ENCODE data around the gene EP300. TPM values are rescaled to one million over a fixed set of nuclear protein-coding genes. Genes with fewer than 3 reads are reported as not detected.
"Not testable (repeated sequence)": the region's sequence is repeated elsewhere in the genome, so short reads cannot be mapped to it uniquely, and the experiment has no call there.

The EP300 gene
- total and polyA plus RNA-seq, 2 experiments from 2014 or later, result 28.8 to 53.8 TPM

DNA sequence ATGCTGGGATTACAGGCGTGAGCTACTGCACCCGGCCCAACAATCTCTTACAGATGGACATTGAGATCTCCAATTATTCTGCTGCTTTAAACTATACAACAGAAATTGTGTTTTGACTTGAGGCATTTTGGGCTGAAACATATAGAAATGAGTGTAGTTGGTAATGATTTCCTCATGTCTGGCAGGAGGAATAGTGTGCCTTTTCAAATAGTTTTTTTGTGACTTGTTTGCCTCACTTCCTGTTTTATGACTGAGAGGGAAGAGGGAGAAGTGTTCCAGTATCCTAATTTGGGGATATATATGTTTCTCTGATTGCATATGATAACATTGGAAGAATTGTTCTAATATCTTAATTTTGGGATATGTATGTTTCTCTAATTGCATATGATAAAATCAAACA lies 40.2 kb downstream of the EP300 start:
- no peaks in the 10 kb centered on the region for H3K9me3 ChIP-seq (ENCODE audit: low read depth)
- H4K20me1 ChIP-seq (ENCODE audit: insufficient read depth, poor library complexity, severe bottlenecking), result peaks cover 13% of the 10 kb centered on the region
- no peak overlapping the region for H3K4me2 ChIP-seq
- peaks cover 3% of the 10 kb centered on the region for H3K36me3 ChIP-seq (replicated peaks; ENCODE audit: insufficient read depth, low read depth)
- H3K27me3 ChIP-seq, result no peaks in the 10 kb centered on the region
- no peak for DNase-seq (ENCODE audit: low spot score)
- no peak overlapping the region for H3K4me3 ChIP-seq
- no peak overlapping the region for H3K27ac ChIP-seq
- TF ChIP-seq EZH2phosphoT487 (IDR thresholded peaks at IDR 0.05; ENCODE audit: low read depth, severe bottlenecking, unreplicated experiment) (no peak), EZH2 (IDR thresholded peaks at IDR 0.05; ENCODE audit: borderline replicate concordance) (no peak), CTCF (IDR thresholded peaks at IDR 0.05; ENCODE audit: poor library complexity) (no peak)
- H3K79me2 ChIP-seq, result peaks cover 73% of the 10 kb centered on the region
- H3K9me2 ChIP-seq (replicated peaks; ENCODE audit: insufficient read depth), result no peaks in the 10 kb centered on the region
- H3K4me1 ChIP-seq (ENCODE audit: insufficient read depth), result no peaks in the 10 kb centered on the region
- no peak overlapping the region for H2AFZ ChIP-seq
- 90% methylated on average over 2 of the region's 2 CpGs for WGBS (ENCODE audit: low lambda C conversion rate, missing lambda C conversion rate)

GRCh38 chr22:41140365-41140957 lies 48.1 kb downstream of the EP300 start:
- H3K27me3 ChIP-seq, result no peaks in the 10 kb centered on the region
- H4K20me1 ChIP-seq (ENCODE audit: insufficient read depth, poor library complexity, severe bottlenecking), result peaks cover 5% of the 10 kb centered on the region
- 96% methylated on average over 10 of the region's 10 CpGs for WGBS (ENCODE audit: low lambda C conversion rate, missing lambda C conversion rate)
- H3K9me3 ChIP-seq (ENCODE audit: low read depth), result no peaks in the 10 kb centered on the region
- H3K36me3 ChIP-seq (replicated peaks; ENCODE audit: insufficient read depth, low read depth), result peaks cover 8% of the 10 kb centered on the region
- no peak overlapping the region for H3K4me3 ChIP-seq
- H3K9me2 ChIP-seq (replicated peaks; ENCODE audit: insufficient read depth), result no peaks in the 10 kb centered on the region
- no peaks in the 10 kb centered on the region for H3K4me1 ChIP-seq (ENCODE audit: insufficient read depth)
- no peak overlapping the region for H2AFZ ChIP-seq
- TF ChIP-seq CTCF (IDR thresholded peaks at IDR 0.05; ENCODE audit: poor library complexity) (no peak), EZH2phosphoT487 (IDR thresholded peaks at IDR 0.05; ENCODE audit: low read depth, severe bottlenecking, unreplicated experiment) (no peak), EZH2 (IDR thresholded peaks at IDR 0.05; ENCODE audit: borderline replicate concordance) (no peak)
- H3K27ac ChIP-seq, result no peak overlapping the region
- H3K79me2 ChIP-seq, result peaks cover 54% of the 10 kb centered on the region
- no peak for DNase-seq (ENCODE audit: low spot score)
- no peak overlapping the region for H3K4me2 ChIP-seq

DNA sequence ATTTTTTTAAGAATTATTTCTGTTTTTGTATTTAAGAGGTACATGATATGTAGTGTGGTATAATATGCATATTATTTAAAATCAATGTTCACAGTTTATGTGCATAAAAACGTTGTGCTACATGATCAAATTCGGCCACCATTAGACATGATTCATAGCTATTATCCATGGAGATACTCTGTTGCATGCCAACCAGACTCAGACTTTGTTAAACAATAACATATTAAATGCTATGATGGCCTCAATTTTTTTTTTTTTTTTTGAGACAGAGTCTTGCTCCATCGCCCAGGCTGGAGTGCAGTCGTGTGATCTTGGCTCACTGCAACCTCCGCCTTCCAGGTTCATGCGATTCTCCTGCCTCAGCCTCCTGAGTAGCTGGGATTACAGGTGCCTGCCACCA lies 53.5 kb downstream of the EP300 start:
- H4K20me1 ChIP-seq (ENCODE audit: insufficient read depth, poor library complexity, severe bottlenecking), result not testable (repeated sequence)

DNA sequence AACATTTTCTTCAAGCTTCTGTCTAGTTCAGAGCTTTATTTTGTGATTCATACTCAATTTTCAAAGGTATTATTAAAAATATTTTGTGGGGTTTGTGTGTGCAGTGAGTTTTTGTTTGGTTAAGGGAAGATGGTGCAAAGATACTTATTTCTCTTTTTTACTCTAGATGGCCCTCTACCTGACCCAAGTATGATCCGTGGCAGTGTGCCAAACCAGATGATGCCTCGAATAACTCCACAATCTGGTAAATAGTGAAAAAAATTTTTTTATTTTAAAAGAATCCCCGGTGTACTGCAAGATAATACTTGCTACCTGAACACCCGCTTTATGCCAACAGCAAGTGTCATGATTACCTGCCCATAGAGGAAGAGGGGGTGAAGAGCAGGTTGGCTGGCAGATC lies 54.2 kb downstream of the EP300 start:
- Histone ChIP-seq H3K4me2 (no peak overlapping the region), H3K4me3 (no peak overlapping the region), H3K79me2 (peaks cover 29% of the 10 kb centered on the region), H3K4me1 (ENCODE audit: insufficient read depth) (no peaks in the 10 kb centered on the region), H3K9me3 (ENCODE audit: low read depth) (no peaks in the 10 kb centered on the region), H3K9me2 (replicated peaks; ENCODE audit: insufficient read depth) (no peaks in the 10 kb centered on the region), H3K27ac (no peak overlapping the region), H3K36me3 (replicated peaks; ENCODE audit: insufficient read depth, low read depth) (peaks cover 9% of the 10 kb centered on the region), H3K27me3 (no peaks in the 10 kb centered on the region), H2AFZ (no peak overlapping the region), H4K20me1 (ENCODE audit: insufficient read depth, poor library complexity, severe bottlenecking) (peaks cover 9% of the 10 kb centered on the region)
- TF ChIP-seq EZH2phosphoT487 (IDR thresholded peaks at IDR 0.05; ENCODE audit: low read depth, severe bottlenecking, unreplicated experiment), result no peak
- no peak for TF ChIP-seq EZH2 (IDR thresholded peaks at IDR 0.05; ENCODE audit: borderline replicate concordance)
- TF ChIP-seq CTCF (IDR thresholded peaks at IDR 0.05; ENCODE audit: poor library complexity), result no peak
- DNase-seq (ENCODE audit: low spot score), result no peak
- WGBS (ENCODE audit: low lambda C conversion rate, missing lambda C conversion rate), result 97% methylated on average over 4 of the region's 4 CpGs

More for the DNA sequence above, 53.5 kb downstream of the EP300 start:
- not testable (repeated sequence) for H3K9me3 ChIP-seq (ENCODE audit: low read depth); H3K4me3 ChIP-seq; DNase-seq (ENCODE audit: low spot score); H3K4me2 ChIP-seq; H2AFZ ChIP-seq; H3K9me2 ChIP-seq (replicated peaks; ENCODE audit: insufficient read depth); H3K27me3 ChIP-seq; H3K27ac ChIP-seq; H3K36me3 ChIP-seq (replicated peaks; ENCODE audit: insufficient read depth, low read depth); H3K4me1 ChIP-seq (ENCODE audit: insufficient read depth)
- peaks cover 29% of the 10 kb centered on the region for H3K79me2 ChIP-seq
- WGBS (ENCODE audit: low lambda C conversion rate, missing lambda C conversion rate), result 97% methylated on average over 6 of the region's 6 CpGs

Measured in hepatocyte (in vitro differentiated cells).